SK-N-SH (cell line): Measurements from ENCODE around the gene IQSEC2. TPM values are rescaled to one million over a fixed set of nuclear protein-coding genes. Genes with fewer than 3 reads are reported as not detected.
A peak's percentile ranks its signal among the peaks of the same experiment; 100 is the strongest.

Experiments
- CTCF ChIA-PET: fragments of 300-600, 350-600 bp; formaldehyde crosslinking; extraction: SDS; loops from one replicate; lab custom pipeline; 2021; lab: Yijun Ruan, JAX
- POLR2A ChIA-PET: fragments of 350-600 bp; sonication (Branson Sonifier 250); formaldehyde crosslinking; extraction: SDS; loops from one replicate; lab custom pipeline; 2020; ENCODE audit warnings: antibody characterized with exemption, inconsistent platforms; lab: Yijun Ruan, JAX
- DNase-seq: peaks from one replicate; pipeline ENCODE4 v3.0.0; 2012
- H2AFZ ChIP-seq: fragments of 200-600 bp; sonication (generic); 2 replicates; pipeline ENCODE4 v1.8.1; 2016; ENCODE audit warnings: antibody characterized with exemption, mild to moderate bottlenecking, low read depth
- H3F3A ChIP-seq: fragments of 200-600 bp; sonication (generic); replicated peaks from 2 replicates; pipeline ENCODE3; 2016; ENCODE audit warnings: antibody characterized with exemption, mild to moderate bottlenecking; ENCODE audit not compliant: insufficient read depth
- H3K27ac ChIP-seq, 2 experiments: fragments of 200-500 bp in 1 of 2; fragments of 200-600 bp in 1 of 2; sonication (Bioruptor generic) in 1 of 2; sonication (generic), shearing (Covaris generic) in 1 of 2; 2 replicates each; pipeline versions ENCODE4 v1.5.1 to v1.6.1; 2014 to 2016; ENCODE audit warnings: low read depth in 2 of 2, inconsistent platforms in 1 of 2, low read length in 1 of 2, mild to moderate bottlenecking in 1 of 2, mixed read lengths in 1 of 2
- H3K27me3 ChIP-seq: fragments of 200-600 bp; sonication (generic), shearing (Covaris generic); 2 replicates; pipeline ENCODE4 v1.6.1; 2016; ENCODE audit warnings: mixed run types; ENCODE audit not compliant: insufficient read depth
- H3K36me3 ChIP-seq, 2 experiments: fragments of 200-500 bp in 1 of 2; fragments of 200-600 bp in 1 of 2; sonication (Bioruptor generic) in 1 of 2; sonication (generic) in 1 of 2; replicated peaks in 1 of 2; 2 replicates each; pipeline versions ENCODE3 to v1.5.1; 2014 to 2016; ENCODE audit warnings: low read length in 1 of 2, mild to moderate bottlenecking in 1 of 2; ENCODE audit not compliant: insufficient read depth in 2 of 2, control insufficient read depth in 1 of 2
- H3K4me1 ChIP-seq, 2 experiments: fragments of 200-500 bp in 1 of 2; fragments of 200-600 bp in 1 of 2; sonication (Bioruptor generic) in 1 of 2; sonication (generic), shearing (Covaris generic) in 1 of 2; 2 replicates each; pipeline versions ENCODE4 v1.5.1 to v1.6.1; 2014 to 2016; ENCODE audit warnings: low read depth in 1 of 2, low read length in 1 of 2, mixed run types in 1 of 2; ENCODE audit not compliant: insufficient read depth in 2 of 2, control insufficient read depth in 1 of 2
- H3K4me2 ChIP-seq: fragments of 200-600 bp; sonication (generic), shearing (Covaris generic); 2 replicates; pipeline ENCODE4 v1.6.1; 2017; ENCODE audit warnings: mixed run types
- H3K4me3 ChIP-seq, 2 experiments: fragments of 200-500 bp in 1 of 2; fragments of 200-600 bp in 1 of 2; sonication (Bioruptor generic) in 1 of 2; sonication (generic), shearing (Covaris generic) in 1 of 2; 2 replicates each; pipeline versions ENCODE4 v1.5.1 to v1.8.1; 2014 to 2016; ENCODE audit warnings: low read depth in 2 of 2, inconsistent platforms in 1 of 2, low read length in 1 of 2, mild to moderate bottlenecking in 1 of 2, mixed read lengths in 1 of 2, moderate library complexity in 1 of 2
- H3K79me2 ChIP-seq: fragments of 200-600 bp; sonication (generic); 2 replicates; pipeline ENCODE4 v1.8.1; 2017; ENCODE audit warnings: mild to moderate bottlenecking; ENCODE audit not compliant: insufficient read depth
- H3K9ac ChIP-seq: fragments of 200-600 bp; sonication (generic); 2 replicates; pipeline ENCODE4 v1.6.1; 2017; ENCODE audit warnings: mixed run types
- H3K9me2 ChIP-seq: fragments of 200-600 bp; sonication (generic); 2 replicates; pipeline ENCODE4 v1.6.1; 2017; ENCODE audit warnings: mixed run types
- H3K9me3 ChIP-seq: fragments of 200-600 bp; sonication (generic); 2 replicates; pipeline ENCODE4 v1.6.1; 2017; ENCODE audit warnings: mixed run types, mild to moderate bottlenecking, moderate library complexity
- H4K20me1 ChIP-seq: fragments of 200-600 bp; sonication (generic); 2 replicates; pipeline ENCODE4 v1.6.1; 2017; ENCODE audit warnings: mild to moderate bottlenecking, mixed run types; ENCODE audit not compliant: insufficient read depth
- NFIC ChIP-seq: IDR thresholded peaks from 2 replicates; pipeline ENCODE4 v1.4.0; 2012; ENCODE audit warnings: borderline replicate concordance
- POLR2AphosphoS5 ChIP-seq: IDR thresholded peaks from 2 replicates; pipeline ENCODE4 v1.6.1; 2012; ENCODE audit warnings: low read depth, low read length
- SMC3 ChIP-seq: IDR thresholded peaks from 2 replicates; pipeline ENCODE4 v1.6.1; 2012; ENCODE audit warnings: low read depth, low read length, improper control_type of control experiment
- TEAD4 ChIP-seq: IDR thresholded peaks from 2 replicates; pipeline ENCODE4 v1.4.0; 2012; ENCODE audit warnings: mild to moderate bottlenecking, borderline replicate concordance; ENCODE audit not compliant: insufficient read depth
- WGBS: methylation state at CpG from one replicate; pipeline ENCODE4 v1.1.6; 2017; ENCODE audit warnings: low lambda C conversion rate; 5-methylcytosine and 5-hydroxymethylcytosine counted together
- polyA plus RNA-seq, 3 experiments: library from polyadenylated mRNA; depleted of rRNA; stranded (reverse); fragments of >200 nt; gene quantifications; 2 replicates each; pipeline ENCODE4 v1.2.3, GENCODE V29; 2012
- TF ChIP-seq, protein P1 (sequence below): IDR thresholded peaks from 2 replicates; pipeline ENCODE4 v1.4.0; 2012; ENCODE audit warnings: low read depth, borderline replicate concordance
- TF ChIP-seq, protein P2 (sequence below): IDR thresholded peaks from 2 replicates; pipeline ENCODE4 v1.6.1; 2012; ENCODE audit warnings: mild to moderate bottlenecking, low read depth, low read length, moderate library complexity

IQSEC2 gene
- polyA plus RNA-seq, 1 of the 3 experiments (the other 2 are of a cell fraction) = 24.7 TPM

DNA sequence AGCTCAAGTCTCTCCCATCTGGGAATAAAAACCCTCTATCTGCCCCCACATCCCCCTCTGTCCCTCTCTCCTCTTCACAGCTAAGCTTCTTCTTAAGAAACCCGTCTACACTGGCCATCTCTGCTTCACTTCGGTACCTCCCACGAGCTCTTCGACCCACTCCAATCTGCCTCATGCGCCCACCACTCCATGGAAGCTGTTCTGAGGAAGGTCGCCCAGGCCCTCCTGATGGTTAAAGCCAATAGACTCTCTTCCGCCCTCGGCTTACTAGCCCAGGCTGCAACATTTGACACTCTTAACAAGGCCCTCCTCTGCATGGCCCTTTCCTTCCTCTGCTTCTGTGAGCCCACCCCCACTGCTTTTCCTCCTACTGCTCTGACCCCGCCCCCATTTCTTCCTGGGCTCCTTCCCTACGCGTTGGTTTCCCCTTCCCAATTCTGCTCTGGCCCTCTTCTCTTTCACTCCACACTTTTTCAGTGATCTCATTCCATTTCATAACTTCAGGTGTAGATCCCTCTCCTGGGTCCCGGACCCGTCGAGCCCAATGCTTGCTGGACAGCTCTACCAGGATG lies 11.8 kb downstream of the IQSEC2 start:
- WGBS = 72% methylated on average over 14 of the region's 14 CpGs
- CTCF ChIA-PET = interaction anchor here (1.5 kb wide), 1 partner anchor 15 kb away, joined by 9 read pairs; no protein-coding TSS in a partner anchor
- no peak for DNase-seq

DNA sequence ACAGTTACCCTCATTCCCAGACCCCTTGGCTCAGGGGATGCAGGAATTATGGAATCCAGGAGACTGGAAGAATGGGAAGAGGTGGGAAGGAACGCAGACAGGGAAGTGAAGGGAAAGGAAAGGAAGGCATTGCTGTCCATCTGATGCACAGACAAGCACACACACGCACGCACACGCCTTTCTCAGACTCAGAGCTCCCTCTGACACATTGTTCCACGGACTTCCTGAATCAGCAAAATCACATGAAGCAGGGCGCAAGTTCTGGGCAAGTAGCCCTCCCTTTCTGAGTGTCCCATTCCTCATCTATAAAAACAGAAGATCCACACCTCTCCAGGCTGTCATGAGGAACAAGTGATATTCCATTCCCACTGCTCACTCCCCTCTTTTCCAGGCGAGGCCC lies 13.2 kb downstream of the IQSEC2 start:
- no peak overlapping the region for H3K9ac ChIP-seq
- WGBS = 64% methylated on average over 7 of the region's 7 CpGs
- H3K36me3 ChIP-seq = peaks cover 0 to 2% of the 10 kb centered on the region in 2 experiments
- H3K4me3 ChIP-seq = no peak overlapping the region
- no peaks in the 10 kb centered on the region for H3K9me3 ChIP-seq
- ChIA-PET POLR2A (no interaction called here), CTCF (no interaction called here)
- H3K27me3 ChIP-seq = no peaks in the 10 kb centered on the region
- peaks cover 6% of the 10 kb centered on the region; the same call in 1 of the 2 replicates for H3K79me2 ChIP-seq
- H2AFZ ChIP-seq = no peak overlapping the region
- H3K4me2 ChIP-seq = no peak overlapping the region
- no peaks in the 10 kb centered on the region; the same call in 1 of the 2 replicates for H4K20me1 ChIP-seq
- DNase-seq = no peak
- H3K27ac ChIP-seq = no peak overlapping the region
- no peak for TF ChIP-seq NFIC
- TF ChIP-seq, protein P1, sequence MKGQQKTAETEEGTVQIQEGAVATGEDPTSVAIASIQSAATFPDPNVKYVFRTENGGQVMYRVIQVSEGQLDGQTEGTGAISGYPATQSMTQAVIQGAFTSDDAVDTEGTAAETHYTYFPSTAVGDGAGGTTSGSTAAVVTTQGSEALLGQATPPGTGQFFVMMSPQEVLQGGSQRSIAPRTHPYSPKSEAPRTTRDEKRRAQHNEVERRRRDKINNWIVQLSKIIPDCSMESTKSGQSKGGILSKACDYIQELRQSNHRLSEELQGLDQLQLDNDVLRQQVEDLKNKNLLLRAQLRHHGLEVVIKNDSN = no peak
- H3K9me2 ChIP-seq = no peaks in the 10 kb centered on the region
- no peaks in the 10 kb centered on the region for H3F3A ChIP-seq
- H3K4me1 ChIP-seq = peaks cover 0 to 3% of the 10 kb centered on the region in 2 experiments; a peak in 2 of 4 replicates

More for the DNA sequence above, 11.8 kb downstream of the IQSEC2 start:
- no peak overlapping the region for H3K27ac ChIP-seq
- peaks cover 6% of the 10 kb centered on the region; the same call in 1 of the 2 replicates for H3K79me2 ChIP-seq
- no peaks in the 10 kb centered on the region; a peak in 1 of 4 replicates for H3K4me1 ChIP-seq
- no peak overlapping the region for H3K4me3 ChIP-seq
- H3K36me3 ChIP-seq = peaks cover 0 to 2% of the 10 kb centered on the region in 2 experiments
- no peaks in the 10 kb centered on the region for H3K27me3 ChIP-seq
- POLR2A ChIA-PET = no interaction called here
- TF ChIP-seq POLR2AphosphoS5 = no peak
- no peak for TF ChIP-seq TEAD4
- TF ChIP-seq NFIC = no peak
- TF ChIP-seq, protein P2, sequence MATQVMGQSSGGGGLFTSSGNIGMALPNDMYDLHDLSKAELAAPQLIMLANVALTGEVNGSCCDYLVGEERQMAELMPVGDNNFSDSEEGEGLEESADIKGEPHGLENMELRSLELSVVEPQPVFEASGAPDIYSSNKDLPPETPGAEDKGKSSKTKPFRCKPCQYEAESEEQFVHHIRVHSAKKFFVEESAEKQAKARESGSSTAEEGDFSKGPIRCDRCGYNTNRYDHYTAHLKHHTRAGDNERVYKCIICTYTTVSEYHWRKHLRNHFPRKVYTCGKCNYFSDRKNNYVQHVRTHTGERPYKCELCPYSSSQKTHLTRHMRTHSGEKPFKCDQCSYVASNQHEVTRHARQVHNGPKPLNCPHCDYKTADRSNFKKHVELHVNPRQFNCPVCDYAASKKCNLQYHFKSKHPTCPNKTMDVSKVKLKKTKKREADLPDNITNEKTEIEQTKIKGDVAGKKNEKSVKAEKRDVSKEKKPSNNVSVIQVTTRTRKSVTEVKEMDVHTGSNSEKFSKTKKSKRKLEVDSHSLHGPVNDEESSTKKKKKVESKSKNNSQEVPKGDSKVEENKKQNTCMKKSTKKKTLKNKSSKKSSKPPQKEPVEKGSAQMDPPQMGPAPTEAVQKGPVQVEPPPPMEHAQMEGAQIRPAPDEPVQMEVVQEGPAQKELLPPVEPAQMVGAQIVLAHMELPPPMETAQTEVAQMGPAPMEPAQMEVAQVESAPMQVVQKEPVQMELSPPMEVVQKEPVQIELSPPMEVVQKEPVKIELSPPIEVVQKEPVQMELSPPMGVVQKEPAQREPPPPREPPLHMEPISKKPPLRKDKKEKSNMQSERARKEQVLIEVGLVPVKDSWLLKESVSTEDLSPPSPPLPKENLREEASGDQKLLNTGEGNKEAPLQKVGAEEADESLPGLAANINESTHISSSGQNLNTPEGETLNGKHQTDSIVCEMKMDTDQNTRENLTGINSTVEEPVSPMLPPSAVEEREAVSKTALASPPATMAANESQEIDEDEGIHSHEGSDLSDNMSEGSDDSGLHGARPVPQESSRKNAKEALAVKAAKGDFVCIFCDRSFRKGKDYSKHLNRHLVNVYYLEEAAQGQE = 0 out of 2 replicates have a peak, but pooled peaks have one; percentile 16
- no peak for TF ChIP-seq SMC3
- TF ChIP-seq, all 33 proteins: peak for 1
- Histone ChIP-seq H3K9me3 (no peaks in the 10 kb centered on the region), H3K4me2 (no peak overlapping the region), H4K20me1 (no peaks in the 10 kb centered on the region; the same call in 1 of the 2 replicates), H3F3A (no peaks in the 10 kb centered on the region), H3K9ac (no peak overlapping the region), H2AFZ (no peak overlapping the region), H3K9me2 (no peaks in the 10 kb centered on the region)
